GM21515 (cell line): Measurements from ENCODE around the gene PPP2R5D.

Experiments used
- ATAC-seq: cut with Tn5 transposase; IDR thresholded peaks from one replicate; pipeline ENCODE4 v1.9.1; 2021; ENCODE audit not compliant: unreplicated experiment

Gene PPP2R5D

DNA sequence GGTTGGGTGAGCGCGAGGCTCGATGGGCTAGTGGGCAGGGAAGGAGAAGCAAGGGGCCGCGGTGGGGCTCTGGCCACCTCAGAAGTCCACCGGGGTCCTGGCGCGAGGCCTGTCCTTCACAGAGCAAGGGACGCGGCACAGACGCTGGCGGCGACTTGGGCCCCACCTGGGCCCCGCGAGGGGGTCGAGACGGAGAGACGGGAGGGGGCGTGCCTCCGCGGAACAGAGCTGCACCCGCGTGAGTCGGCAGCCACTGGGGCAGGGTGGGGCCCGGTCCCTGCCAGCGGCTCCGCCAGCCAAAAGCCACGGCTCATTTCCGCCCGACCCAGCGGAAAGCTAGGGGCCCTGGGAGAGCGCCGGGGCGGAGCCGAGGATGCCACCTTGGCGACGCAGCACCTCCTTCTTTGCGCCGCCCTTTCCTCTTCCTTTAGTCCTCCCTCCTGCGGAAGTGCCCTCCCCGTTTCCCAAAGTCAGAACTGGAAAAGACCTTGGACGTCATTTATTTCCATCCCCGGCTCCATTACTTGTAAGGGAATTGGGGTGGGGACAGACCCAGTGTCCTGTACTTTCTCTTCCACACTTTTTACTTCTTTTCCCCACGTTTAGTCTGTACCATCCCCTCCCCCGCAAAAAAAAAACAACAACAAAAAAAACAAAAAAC lies 69.3 kb downstream of the PPP2R5D start, which contains the start of gene CUL7:
Gene CUL7 (minus strand): TSS at position 307 of the 661 bp plus-strand sequence. CDS start 1,063 bp downstream, outside the sequence.
- peak; percentile 77 for ATAC-seq

GRCh38 chr6:43054206-43054943 lies 70.0 kb downstream of the PPP2R5D start:
- ATAC-seq: no peak

DNA sequence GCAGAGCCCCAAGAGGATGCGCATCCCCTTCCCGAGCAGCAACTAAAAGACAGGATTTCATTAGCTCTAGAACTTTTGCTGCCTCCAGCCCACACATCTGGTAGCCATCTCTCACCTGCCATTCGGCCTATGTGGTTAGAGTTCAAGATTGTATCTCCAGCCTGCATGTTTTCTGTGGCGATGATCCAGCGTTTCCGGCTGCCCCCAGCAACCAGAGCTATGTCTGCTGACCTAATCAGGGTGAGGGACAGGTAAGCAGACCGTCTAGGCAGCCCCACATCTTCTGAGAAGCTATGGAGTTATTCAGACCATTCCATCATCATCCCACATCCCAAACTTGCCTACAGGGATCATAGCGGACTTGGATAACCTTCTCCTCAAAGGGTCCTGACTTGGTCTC lies 71.6 kb downstream of the PPP2R5D start:
- ATAC-seq: no peak

DNA sequence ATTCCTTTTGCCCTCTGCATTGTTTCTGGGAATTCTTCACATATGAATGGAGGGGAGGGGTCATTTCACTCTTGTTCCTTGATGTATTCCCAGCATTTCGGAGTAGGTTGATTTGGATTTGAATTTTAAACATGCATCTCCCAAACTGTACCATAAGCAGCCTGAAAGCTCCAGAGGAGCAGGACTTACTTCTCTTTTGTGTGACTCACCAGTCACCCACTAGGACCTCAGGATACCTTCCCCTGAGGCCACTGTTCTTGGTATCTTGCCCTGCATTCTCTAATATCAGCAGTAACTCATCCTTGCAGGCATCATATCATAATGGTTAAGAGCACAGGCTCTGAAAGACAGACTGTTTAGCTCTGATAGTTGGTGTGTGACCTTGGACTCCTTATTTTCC lies 74.2 kb downstream of the PPP2R5D start:
- ATAC-seq: no peak

- peak; percentile 89 for ATAC-seq
Measured at GRCh38 chr6:43059168-43060033, 75.0 kb downstream of the PPP2R5D start, which contains the start of the genes KLC4 and MRPL2. KLC4 (plus strand) TSS chr6:43059631; CDS start chr6:43061336, 1,705 bp downstream. MRPL2 (minus strand) TSS chr6:43059434; CDS start chr6:43059381, 53 bp downstream.

GRCh38 chr6:43060034-43060754 lies 75.8 kb downstream of the PPP2R5D start:
- ATAC-seq: no peak

GRCh38 chr6:43060755-43061633 lies 76.6 kb downstream of the PPP2R5D start:
- ATAC-seq: no peak

- no peak for ATAC-seq
Measured at GRCh38 chr6:43061861-43062260, 77.5 kb downstream of the PPP2R5D start.
